Adrenal gland (tissue), 5 donors: ENCODE results near the gene GDF7.

ENCODE experiments used
- CTCF ChIP-seq, 6 experiments: fragments of 450-650 bp in 4 of 6; fragments of 200-600 bp in 2 of 6; sonication (generic) in 1 of 6; IDR thresholded peaks; 1 replicate in 5 of 6; 2 replicates in 1 of 6; pipeline versions ENCODE4 v1.5.1 to v1.8.0; 2016 to 2021; ENCODE audit warnings: antibody characterized with exemption in 6 of 6, mild to moderate bottlenecking in 2 of 6, moderate library complexity in 1 of 6
- POLR2A ChIP-seq, 2 donors: fragments of 450-650 bp; IDR thresholded peaks; one replicate each; pipeline ENCODE4 v1.6.1; 2017; ENCODE audit warnings: antibody characterized with exemption in 2 of 2, mild to moderate bottlenecking in 2 of 2, moderate library complexity in 1 of 2
- donor health status: DM: no; HTN: no; CAD: no.

GRCh38 chr2:20691076-20691734, 24.3 kb downstream of the GDF7 start:
- TF ChIP-seq CTCF (IDR thresholded peaks at IDR 0.05) = no peak
- no peak for TF ChIP-seq POLR2A (IDR thresholded peaks at IDR 0.05)
